ENCODE results near the gene RRBP1. TPM values are rescaled to one million over a fixed set of nuclear protein-coding genes. Genes with fewer than 3 reads are reported as not detected.
A peak's percentile ranks its signal among the peaks of the same experiment; 100 is the strongest.

RRBP1 gene
- total and polyA plus RNA-seq, 2 donors from 2014 or later: 83.4 to 231 TPM

GRCh38 chr20:17590245-17590644 is 91.8 kb downstream of the RRBP1 start:
- intact Hi-C loops (cut with DNase I): no loop called here
- Histone ChIP-seq H3K27me3 (ENCODE audit: control insufficient read depth, insufficient read depth, low read length) (no peaks in the 10 kb centered on the region), H3K9ac (ENCODE audit: low read length in 3 of 3) (peak overlapping the region in 1 of 3 donors; percentile 31), H3K4me1 (ENCODE audit: control insufficient read depth in 2 of 3, insufficient read depth in 2 of 3, low read depth in 1 of 3, low read length in 3 of 3) (peaks cover 0 to 19% (median 6%) of the 10 kb centered on the region in 3 donors), H3K9me3 (ENCODE audit: control insufficient read depth in 2 of 3, insufficient read depth in 1 of 3, low read length in 3 of 3) (no peaks in the 10 kb centered on the region), H3K4me3 (ENCODE audit: low read length in 3 of 3) (no peak overlapping the region), H3K27ac (ENCODE audit: low read depth in 2 of 2, low read length in 2 of 2) (peak overlapping the region in 1 of 2 donors; percentile 32), H3K36me3 (ENCODE audit: control insufficient read depth in 2 of 3, insufficient read depth in 3 of 3, low read length in 3 of 3) (no peaks in the 10 kb centered on the region)
- FAIRE-seq: no peak
- no peak for TF ChIP-seq CTCF (IDR thresholded peaks at IDR 0.05; ENCODE audit: borderline replicate concordance, extremely low read depth, insufficient read depth)
- no peak for DNase-seq

- peaks cover 0 to 17% (median 3%) of the 10 kb centered on the region in 3 donors for H3K4me1 ChIP-seq (ENCODE audit: control insufficient read depth in 2 of 3, insufficient read depth in 2 of 3, low read depth in 1 of 3, low read length in 3 of 3)
- no peak overlapping the region for H3K4me3 ChIP-seq (ENCODE audit: low read length in 3 of 3)
- no peaks in the 10 kb centered on the region for H3K9me3 ChIP-seq (ENCODE audit: control insufficient read depth in 2 of 3, insufficient read depth in 1 of 3, low read length in 3 of 3)
- no peak overlapping the region for H3K27ac ChIP-seq (ENCODE audit: low read depth in 2 of 2, low read length in 2 of 2)
- FAIRE-seq (no peak), DNase-seq (no peak)
- H3K36me3 ChIP-seq (ENCODE audit: control insufficient read depth in 2 of 3, insufficient read depth in 3 of 3, low read length in 3 of 3): no peaks in the 10 kb centered on the region
- intact Hi-C loops (cut with DNase I): no loop called here
- H3K9ac ChIP-seq (ENCODE audit: low read length in 3 of 3): no peak overlapping the region
- no peaks in the 10 kb centered on the region for H3K27me3 ChIP-seq (ENCODE audit: control insufficient read depth, insufficient read depth, low read length)
- no peak for TF ChIP-seq CTCF (IDR thresholded peaks at IDR 0.05; ENCODE audit: borderline replicate concordance, extremely low read depth, insufficient read depth)
Observed at GRCh38 chr20:17589161-17589834, 92.7 kb downstream of the RRBP1 start.

- Histone ChIP-seq H3K4me3 (ENCODE audit: low read length in 3 of 3) (no peak overlapping the region), H3K9ac (ENCODE audit: low read length in 3 of 3) (no peak overlapping the region), H3K27ac (ENCODE audit: low read depth in 2 of 2, low read length in 2 of 2) (no peak overlapping the region), H3K9me3 (ENCODE audit: control insufficient read depth in 2 of 3, insufficient read depth in 1 of 3, low read length in 3 of 3) (no peaks in the 10 kb centered on the region), H3K4me1 (ENCODE audit: control insufficient read depth in 2 of 3, insufficient read depth in 2 of 3, low read depth in 1 of 3, low read length in 3 of 3) (peaks cover 0 to 17% (median 3%) of the 10 kb centered on the region in 3 donors), H3K36me3 (ENCODE audit: control insufficient read depth in 2 of 3, insufficient read depth in 3 of 3, low read length in 3 of 3) (no peaks in the 10 kb centered on the region), H3K27me3 (ENCODE audit: control insufficient read depth, insufficient read depth, low read length) (no peaks in the 10 kb centered on the region)
- intact Hi-C loops (cut with DNase I): no loop called here
- no peak for TF ChIP-seq CTCF (IDR thresholded peaks at IDR 0.05; ENCODE audit: borderline replicate concordance, extremely low read depth, insufficient read depth)
- DNase-seq (no peak), FAIRE-seq (no peak)
Observed at GRCh38 chr20:17587824-17588223, 94.2 kb downstream of the RRBP1 start.
